Suprapubic skin (tissue), 3 donors: ENCODE data around the gene MDM4.

ENCODE experiments used
- CTCF ChIP-seq, 2 donors: fragments of 200-600 bp in 1 of 2; fragments of 450-650 bp in 1 of 2; sonication (generic) in 1 of 2; IDR thresholded peaks; one replicate each; pipeline ENCODE4 v1.5.1; 2016 to 2019; ENCODE audit warnings: antibody characterized with exemption in 2 of 2, mild to moderate bottlenecking in 1 of 2, moderate library complexity in 1 of 2
- EP300 ChIP-seq: sonication (generic); formaldehyde crosslinking; IDR thresholded peaks from one replicate; pipeline ENCODE4 v1.6.1; 2017; ENCODE audit warnings: antibody characterized with exemption

- TF ChIP-seq CTCF (IDR thresholded peaks at IDR 0.05): no peak
- TF ChIP-seq EP300: no peak
Observed at GRCh38 chr1:204468206-204468605, 48.0 kb upstream of the MDM4 start.
